GM12878 (cell line): Measurements from ENCODE around the gene TXLNG.

Experiments
- FOS ChIP-seq: IDR thresholded peaks from 3 replicates; pipeline ENCODE4 v1.6.1; 2011; ENCODE audit warnings: borderline replicate concordance; ENCODE audit not compliant: insufficient read length; ENCODE audit errors: extremely low read depth
- FOXM1 ChIP-seq: IDR thresholded peaks from 2 replicates; pipeline ENCODE4 v1.6.1; 2012; ENCODE audit warnings: low read depth, mild to moderate bottlenecking, inconsistent platforms, low read length, moderate library complexity
- GABPA ChIP-seq: IDR thresholded peaks from 2 replicates; pipeline ENCODE4 v1.6.1; 2014; ENCODE audit warnings: antibody characterized with exemption, low read depth, mild to moderate bottlenecking, inconsistent platforms
- HDGF ChIP-seq: fragments of 450-650 bp; IDR thresholded peaks from 2 replicates; pipeline ENCODE4 v1.6.1; 2016; ENCODE audit warnings: antibody characterized with exemption
- MEF2A ChIP-seq: IDR thresholded peaks from 2 replicates; pipeline ENCODE4 v1.6.1; 2011; ENCODE audit warnings: low read depth, mild to moderate bottlenecking, low read length, moderate library complexity; ENCODE audit not compliant: insufficient read depth
- POLR2A ChIP-seq: IDR thresholded peaks from 2 replicates; pipeline ENCODE4 v1.6.1; 2011; ENCODE audit warnings: low read depth, mild to moderate bottlenecking, low read length
- SPI1 ChIP-seq: IDR thresholded peaks from 2 replicates; pipeline ENCODE4 v1.6.1; 2011; ENCODE audit warnings: low read depth, mild to moderate bottlenecking, low read length, moderate library complexity, borderline replicate concordance; ENCODE audit not compliant: insufficient read depth
- TCF12 ChIP-seq: IDR thresholded peaks from 2 replicates; pipeline ENCODE4 v1.6.1; 2011; ENCODE audit warnings: low read depth, mild to moderate bottlenecking, low read length
- YY1 ChIP-seq: IDR thresholded peaks from 2 replicates; pipeline ENCODE4 v1.6.1; 2011; ENCODE audit warnings: low read depth, mild to moderate bottlenecking, low read length
- ZNF274 ChIP-seq: IDR thresholded peaks from one replicate; pipeline ENCODE4 v1.8.0; 2011; ENCODE audit not compliant: insufficient read length, insufficient read depth
- TF ChIP-seq, protein P1 (sequence below): IDR thresholded peaks from 2 replicates; pipeline ENCODE4 v1.6.1; 2011; ENCODE audit warnings: low read depth, low read length, improper control_type of control experiment, borderline replicate concordance
- TF ChIP-seq, protein P2 (sequence below): fragments of 450-650 bp; IDR thresholded peaks from 2 replicates; pipeline ENCODE4 v1.6.1; 2017; ENCODE audit warnings: antibody characterized with exemption, mild to moderate bottlenecking, moderate library complexity

- TF ChIP-seq, protein P1, sequence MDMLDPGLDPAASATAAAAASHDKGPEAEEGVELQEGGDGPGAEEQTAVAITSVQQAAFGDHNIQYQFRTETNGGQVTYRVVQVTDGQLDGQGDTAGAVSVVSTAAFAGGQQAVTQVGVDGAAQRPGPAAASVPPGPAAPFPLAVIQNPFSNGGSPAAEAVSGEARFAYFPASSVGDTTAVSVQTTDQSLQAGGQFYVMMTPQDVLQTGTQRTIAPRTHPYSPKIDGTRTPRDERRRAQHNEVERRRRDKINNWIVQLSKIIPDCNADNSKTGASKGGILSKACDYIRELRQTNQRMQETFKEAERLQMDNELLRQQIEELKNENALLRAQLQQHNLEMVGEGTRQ, result no peak
- TF ChIP-seq FOS (no peak), TCF12 (no peak), MEF2A (no peak), HDGF (no peak), SPI1 (no peak), GABPA (no peak), ZNF274 (no peak), POLR2A (no peak), FOXM1 (no peak), YY1 (0 out of 2 replicates have a peak, but pooled peaks have one; percentile 14)
- TF ChIP-seq, protein P2, sequence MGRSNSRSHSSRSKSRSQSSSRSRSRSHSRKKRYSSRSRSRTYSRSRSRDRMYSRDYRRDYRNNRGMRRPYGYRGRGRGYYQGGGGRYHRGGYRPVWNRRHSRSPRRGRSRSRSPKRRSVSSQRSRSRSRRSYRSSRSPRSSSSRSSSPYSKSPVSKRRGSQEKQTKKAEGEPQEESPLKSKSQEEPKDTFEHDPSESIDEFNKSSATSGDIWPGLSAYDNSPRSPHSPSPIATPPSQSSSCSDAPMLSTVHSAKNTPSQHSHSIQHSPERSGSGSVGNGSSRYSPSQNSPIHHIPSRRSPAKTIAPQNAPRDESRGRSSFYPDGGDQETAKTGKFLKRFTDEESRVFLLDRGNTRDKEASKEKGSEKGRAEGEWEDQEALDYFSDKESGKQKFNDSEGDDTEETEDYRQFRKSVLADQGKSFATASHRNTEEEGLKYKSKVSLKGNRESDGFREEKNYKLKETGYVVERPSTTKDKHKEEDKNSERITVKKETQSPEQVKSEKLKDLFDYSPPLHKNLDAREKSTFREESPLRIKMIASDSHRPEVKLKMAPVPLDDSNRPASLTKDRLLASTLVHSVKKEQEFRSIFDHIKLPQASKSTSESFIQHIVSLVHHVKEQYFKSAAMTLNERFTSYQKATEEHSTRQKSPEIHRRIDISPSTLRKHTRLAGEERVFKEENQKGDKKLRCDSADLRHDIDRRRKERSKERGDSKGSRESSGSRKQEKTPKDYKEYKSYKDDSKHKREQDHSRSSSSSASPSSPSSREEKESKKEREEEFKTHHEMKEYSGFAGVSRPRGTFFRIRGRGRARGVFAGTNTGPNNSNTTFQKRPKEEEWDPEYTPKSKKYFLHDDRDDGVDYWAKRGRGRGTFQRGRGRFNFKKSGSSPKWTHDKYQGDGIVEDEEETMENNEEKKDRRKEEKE, result no peak
Observed at GRCh38 chrX:16869393-16870094, 83.3 kb downstream of the TXLNG start.
